CD14-positive monocyte (primary cell): ENCODE results near the gene ANKRD66. TPM values are rescaled to one million over a fixed set of nuclear protein-coding genes. Genes with fewer than 3 reads are reported as not detected.

ENCODE experiments used
- DNase-seq, 3 donors: peaks; one replicate each; pipeline ENCODE4 v3.0.0-alpha.2; 2011 to 2022
- H2AFZ ChIP-seq: 2 replicates; pipeline ENCODE4 v1.6.0; 2012; ENCODE audit warnings: mild to moderate bottlenecking, low read depth, low read length, inconsistent platforms; ENCODE audit not compliant: insufficient read depth, poor library complexity, severe bottlenecking
- H3K27ac ChIP-seq, 2 donors: 1 replicate in 1 of 2; 2 replicates in 1 of 2; pipeline ENCODE4 v1.5.1; 2012 to 2013; ENCODE audit warnings: low read length in 2 of 2, control low read depth in 1 of 2, inconsistent platforms in 1 of 2, low read depth in 1 of 2, mild to moderate bottlenecking in 1 of 2
- H3K27me3 ChIP-seq, 2 donors: one replicate each; pipeline versions ENCODE4 v1.6.0 to v1.6.1; 2011 to 2013; ENCODE audit warnings: low read length in 2 of 2; ENCODE audit not compliant: control insufficient read depth in 2 of 2, insufficient read depth in 2 of 2
- H3K36me3 ChIP-seq, 2 donors: replicated peaks in 1 of 2; 1 replicate in 1 of 2; 2 replicates in 1 of 2; pipeline versions ENCODE4 v1.5.1 to v1.6.1; 2012 to 2013; ENCODE audit warnings: low read length in 2 of 2, control low read depth in 1 of 2, inconsistent platforms in 1 of 2, mild to moderate bottlenecking in 1 of 2; ENCODE audit not compliant: insufficient read depth in 2 of 2, control insufficient read depth in 1 of 2
- H3K4me1 ChIP-seq, 2 donors: 1 replicate in 1 of 2; 2 replicates in 1 of 2; pipeline versions ENCODE4 v1.5.1 to v1.6.1; 2012 to 2013; ENCODE audit warnings: low read length in 2 of 2, control low read depth in 1 of 2, inconsistent platforms in 1 of 2, mild to moderate bottlenecking in 1 of 2, moderate library complexity in 1 of 2; ENCODE audit not compliant: insufficient read depth in 2 of 2, control insufficient read depth in 1 of 2
- H3K4me2 ChIP-seq: replicated peaks from 2 replicates; pipeline ENCODE3; 2012; ENCODE audit warnings: low read length, moderate library complexity, mild to moderate bottlenecking; ENCODE audit not compliant: poor library complexity, severe bottlenecking; ENCODE audit errors: extremely low read depth
- H3K4me3 ChIP-seq, 3 experiments: fragments of 200-600 bp in 1 of 3; sonication (generic) in 1 of 3; replicated peaks in 1 of 3; 1 replicate in 2 of 3; 2 replicates in 1 of 3; pipeline ENCODE4 v1.5.1; 2011 to 2013; ENCODE audit warnings: low read length in 3 of 3, mild to moderate bottlenecking in 3 of 3, control low read depth in 2 of 3, low read depth in 2 of 3, inconsistent platforms in 1 of 3, moderate library complexity in 1 of 3
- H3K79me2 ChIP-seq: 2 replicates; pipeline ENCODE4 v1.6.0; 2012; ENCODE audit warnings: mild to moderate bottlenecking, control low read depth, inconsistent platforms, low read length, moderate library complexity; ENCODE audit not compliant: insufficient read depth
- H3K9ac ChIP-seq: 2 replicates; pipeline ENCODE4 v1.6.0; 2017; ENCODE audit warnings: low read length, mild to moderate bottlenecking; ENCODE audit not compliant: insufficient read depth, poor library complexity, severe bottlenecking
- H3K9me3 ChIP-seq, 2 donors: replicated peaks in 1 of 2; 1 replicate in 1 of 2; 2 replicates in 1 of 2; pipeline versions ENCODE4 v1.5.1 to v1.6.1; 2012 to 2013; ENCODE audit warnings: low read length in 2 of 2, control low read depth in 1 of 2; ENCODE audit not compliant: control insufficient read depth in 1 of 2, insufficient read depth in 1 of 2
- H4K20me1 ChIP-seq: 2 replicates; pipeline ENCODE4 v1.6.0; 2012; ENCODE audit warnings: mild to moderate bottlenecking, low read length, control low read depth, moderate library complexity; ENCODE audit not compliant: insufficient read depth
- H3K27ac Mint-ChIP-seq, 7 donors: one replicate each; pipeline ENCODE4 v1.8.0; 2020; ENCODE audit warnings: mild to moderate bottlenecking in 7 of 7, mixed read lengths in 7 of 7, moderate library complexity in 6 of 7, inconsistent platforms in 2 of 7
- H3K27me3 Mint-ChIP-seq, 3 donors: one replicate each; pipeline ENCODE4 v1.8.0; 2021 to 2022; ENCODE audit warnings: low read depth in 3 of 3, mild to moderate bottlenecking in 3 of 3, mixed read lengths in 3 of 3, moderate library complexity in 3 of 3, inconsistent platforms in 1 of 3
- H3K36me3 Mint-ChIP-seq, 2 donors: one replicate each; pipeline ENCODE4 v1.8.0; 2020; ENCODE audit warnings: mixed read lengths in 2 of 2, inconsistent platforms in 1 of 2, mild to moderate bottlenecking in 1 of 2
- H3K4me1 Mint-ChIP-seq: one replicate; pipeline ENCODE4 v1.8.0; 2020; ENCODE audit warnings: mild to moderate bottlenecking, mixed read lengths
- H3K4me3 Mint-ChIP-seq, 2 donors: one replicate each; pipeline ENCODE4 v1.8.0; 2020; ENCODE audit warnings: mild to moderate bottlenecking in 2 of 2, mixed read lengths in 2 of 2, moderate library complexity in 1 of 2
- H3K9me3 Mint-ChIP-seq, 7 donors: one replicate each; pipeline ENCODE4 v1.8.0; 2020 to 2022; ENCODE audit warnings: mixed read lengths in 7 of 7, mild to moderate bottlenecking in 6 of 7, moderate library complexity in 6 of 7, inconsistent platforms in 2 of 7
- CTCF ChIP-seq: fragments of 200-600 bp; IDR thresholded peaks from one replicate; pipeline ENCODE4 v1.8.0; 2022; ENCODE audit warnings: antibody characterized with exemption, mild to moderate bottlenecking
- WGBS: methylation state at CpG from one replicate; pipeline ENCODE4 v1.1.5; 2013; ENCODE audit warnings: missing lambda C conversion rate; ENCODE audit not compliant: insufficient coverage; 5-methylcytosine and 5-hydroxymethylcytosine counted together
- intact Hi-C, 2 donors: fragments of 100-400 bp; cut with micrococcal nuclease; formaldehyde crosslinking; loops; one replicate each; pipeline versions ENCODE4 v1.15.0 to v1.15.1; 2023
- polyA plus RNA-seq, 3 donors: library from polyadenylated mRNA; depleted of rRNA in 1 of 3; unstranded in 2 of 3; stranded (reverse) in 1 of 3; fragments of 300-500 nt in 2 of 3; fragments of >200 nt in 1 of 3; fragmentation: Illumina TruSeq in 2 of 3; gene quantifications; 1 replicate in 2 of 3; 2 replicates in 1 of 3; pipeline ENCODE4 v1.2.3, GENCODE V29; 2012 to 2021

The ANKRD66 gene
- polyA plus RNA-seq, 3 donors = not detected

DNA sequence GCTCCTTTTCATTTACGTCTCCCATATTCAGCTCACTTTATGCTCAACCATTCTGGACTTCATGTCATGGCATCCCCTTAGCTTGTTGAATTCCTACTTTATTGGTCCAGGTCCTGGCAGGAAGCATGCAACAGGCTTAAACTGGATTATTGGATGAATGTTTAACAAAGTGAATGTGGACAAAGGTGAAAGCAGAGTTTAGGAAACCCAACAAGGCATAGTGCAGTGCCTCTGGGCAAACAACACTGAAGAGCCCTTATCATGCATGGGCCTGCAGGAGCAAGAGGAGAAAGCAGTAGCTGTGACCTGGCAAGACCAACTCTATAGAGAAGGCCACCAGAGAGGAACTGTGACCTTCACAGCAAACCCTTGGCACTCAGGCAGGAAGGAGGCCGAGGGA lies 5.3 kb upstream of the ANKRD66 start:
- WGBS = 100% methylated on average over 1 of the region's 2 CpGs
- no peak overlapping the region for H2AFZ ChIP-seq
- Mint-ChIP-seq H3K36me3 (peaks cover 2% of the 10 kb centered on the region in 2 donors), H3K4me3 (no peak overlapping the region), H3K27ac (no peak overlapping the region), H3K9me3 (peaks cover 5 to 10% (median 7%) of the 10 kb centered on the region in 7 donors), H3K4me1 (peaks cover 14% of the 10 kb centered on the region), H3K27me3 (peaks cover 2 to 15% (median 8%) of the 10 kb centered on the region in 3 donors)
- H3K4me3 ChIP-seq = no peak overlapping the region
- peaks cover 3% of the 10 kb centered on the region in 2 donors for H3K27me3 ChIP-seq
- peaks cover 3 to 7% of the 10 kb centered on the region in 2 donors for H3K4me1 ChIP-seq
- no peak for TF ChIP-seq CTCF
- intact Hi-C loops = no loop called here
- H3K79me2 ChIP-seq = no peaks in the 10 kb centered on the region
- no peak overlapping the region for H3K4me2 ChIP-seq
- no peaks in the 10 kb centered on the region for H3K9me3 ChIP-seq
- no peak for DNase-seq
- H3K9ac ChIP-seq = no peak overlapping the region
- H4K20me1 ChIP-seq = no peaks in the 10 kb centered on the region
- H3K36me3 ChIP-seq = no peaks in the 10 kb centered on the region
- no peak overlapping the region for H3K27ac ChIP-seq

GRCh38 chr6:46741910-46742309 lies 4.8 kb upstream of the ANKRD66 start:
- Histone ChIP-seq H3K79me2 (no peaks in the 10 kb centered on the region), H3K9ac (no peak overlapping the region), H3K4me2 (no peak overlapping the region), H4K20me1 (no peaks in the 10 kb centered on the region), H3K4me1 (peaks cover 7 to 12% of the 10 kb centered on the region in 2 donors), H3K9me3 (no peaks in the 10 kb centered on the region), H3K36me3 (no peaks in the 10 kb centered on the region), H3K27me3 (no peaks in the 10 kb centered on the region), H2AFZ (no peak overlapping the region), H3K27ac (no peak overlapping the region), H3K4me3 (no peak overlapping the region)
- Mint-ChIP-seq H3K36me3 (no peaks in the 10 kb centered on the region), H3K27me3 (peaks cover 0 to 11% (median 6%) of the 10 kb centered on the region in 3 donors), H3K9me3 (peaks cover 5 to 10% (median 7%) of the 10 kb centered on the region in 7 donors), H3K4me3 (no peak overlapping the region), H3K4me1 (peaks cover 16% of the 10 kb centered on the region), H3K27ac (no peak overlapping the region)
- DNase-seq = no peak
- WGBS = no CpG with 5 or more reads among the region's 4 CpGs
- intact Hi-C loops = no loop called here
- TF ChIP-seq CTCF = no peak
